Glomerular visceral epithelial cell (primary cell): Measurements from ENCODE around the gene SH3RF2.

Experiments
- DNase-seq: peaks from one replicate; pipeline ENCODE4 v3.0.0-alpha.2; 2016; ENCODE audit errors: extremely low spot score

The SH3RF2 gene

GRCh38 chr5:146042628-146043279 lies 106.4 kb downstream of the SH3RF2 start:
- peak; percentile 88 for DNase-seq

DNA sequence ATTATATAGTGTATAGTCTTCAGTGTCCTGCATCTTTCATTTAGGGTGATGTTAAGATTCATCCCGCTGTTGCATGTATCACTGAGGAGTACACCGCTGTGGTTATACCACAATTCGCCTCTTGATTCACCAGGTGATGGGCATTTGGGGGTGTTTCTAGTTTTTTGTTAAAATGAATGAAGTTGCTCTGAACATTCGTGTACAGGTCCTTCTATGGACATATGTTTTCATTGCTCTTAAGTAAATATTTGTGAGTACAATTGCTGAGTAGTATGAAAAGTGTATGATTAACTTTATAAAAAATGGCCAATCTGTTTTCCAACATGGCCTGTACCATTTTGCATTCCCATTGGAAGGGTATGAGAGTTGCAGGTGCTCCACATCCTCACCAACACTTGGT lies 107.3 kb downstream of the SH3RF2 start:
- DNase-seq = no peak

DNA sequence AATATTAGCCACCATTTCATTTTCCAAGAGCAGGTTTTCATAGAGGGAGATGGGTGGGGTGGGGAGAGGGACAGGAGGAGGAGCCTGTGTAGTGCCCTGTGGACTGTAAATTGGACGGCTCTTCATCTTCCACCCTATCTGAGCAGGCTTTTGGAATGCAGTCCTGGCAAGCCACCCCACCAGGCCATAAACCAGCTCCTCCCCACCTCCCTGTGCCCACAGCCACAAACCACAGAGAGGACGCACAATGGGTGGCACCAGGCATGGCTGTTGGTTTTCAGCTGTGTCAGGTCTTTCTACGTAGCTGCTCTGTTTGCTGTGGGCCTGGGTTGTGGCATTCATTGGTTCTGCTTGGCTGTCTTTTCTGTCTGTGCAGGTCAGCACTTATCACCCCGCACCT lies 111.0 kb downstream of the SH3RF2 start:
- peak; percentile 90 for DNase-seq

DNA sequence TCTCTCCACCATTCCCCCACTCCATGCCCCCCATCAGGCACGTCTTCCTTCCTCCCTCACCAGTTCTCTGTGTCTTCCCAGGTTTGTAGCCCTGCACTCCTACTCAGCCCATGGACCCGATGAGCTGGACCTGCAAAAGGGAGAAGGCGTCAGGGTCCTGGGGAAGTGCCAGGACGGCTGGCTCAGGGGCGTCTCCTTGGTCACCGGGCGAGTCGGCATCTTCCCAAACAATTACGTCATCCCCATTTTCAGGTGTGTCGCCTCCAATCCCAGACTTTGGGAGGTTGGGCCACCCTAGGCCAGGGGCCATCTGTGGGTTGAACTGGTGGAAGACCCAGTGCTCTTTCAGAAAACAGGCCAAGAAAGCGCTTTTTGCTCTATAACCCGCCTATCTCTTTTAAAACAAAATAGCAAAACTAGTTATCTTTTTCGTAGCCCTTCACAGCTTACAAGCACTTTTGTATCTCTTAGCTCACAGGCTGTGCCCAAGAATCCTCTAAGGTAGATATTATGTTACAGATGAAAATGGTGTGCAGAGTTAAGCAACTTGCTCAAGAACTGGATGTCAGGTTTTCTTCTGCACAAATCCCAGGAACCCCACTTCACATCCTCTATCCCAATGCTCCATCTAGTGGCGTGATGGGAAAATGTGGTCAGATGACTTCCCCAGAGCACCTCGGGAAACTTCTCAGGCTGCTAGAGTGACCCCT lies 112.8 kb downstream of the SH3RF2 start:
- peak; percentile 77 for DNase-seq

DNA sequence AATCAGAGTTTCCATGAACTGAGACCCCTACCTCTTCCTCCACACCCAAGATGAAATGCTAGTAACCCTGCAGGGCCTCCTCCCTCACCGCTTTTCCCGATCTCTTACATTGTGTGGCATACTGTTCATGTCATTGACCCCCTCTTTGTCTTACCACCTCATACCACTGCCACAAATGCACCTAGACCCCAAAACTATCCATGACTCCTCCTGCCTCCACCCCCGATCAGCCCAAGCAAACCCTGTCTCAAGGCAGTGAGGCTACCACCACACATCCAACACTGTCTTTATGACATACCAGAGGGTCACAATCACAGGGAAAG lies 113.3 kb downstream of the SH3RF2 start:
- no peak for DNase-seq

DNA sequence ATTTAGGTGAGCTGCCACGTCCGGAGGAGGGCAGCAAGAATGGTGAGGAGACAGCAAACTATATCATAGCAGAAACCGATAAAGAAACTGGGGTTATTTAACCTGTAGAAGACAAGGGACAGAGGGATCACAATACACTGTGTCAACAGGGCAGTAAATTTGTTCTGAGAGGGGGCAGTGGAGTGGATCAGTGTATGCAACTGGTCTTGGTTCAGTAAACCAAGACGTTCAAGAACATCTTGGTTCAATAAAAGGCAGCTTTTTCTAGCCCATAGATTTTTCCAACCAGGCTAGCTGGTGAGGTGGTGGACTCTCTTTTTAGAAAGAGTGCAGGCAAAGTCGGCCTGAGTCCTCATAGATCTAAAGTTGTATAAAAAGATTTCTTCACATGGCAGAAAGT lies 113.7 kb downstream of the SH3RF2 start:
- DNase-seq = no peak

GRCh38 chr5:146051678-146052077 lies 115.3 kb downstream of the SH3RF2 start:
- peak; percentile 18 for DNase-seq

- DNase-seq = no peak
Measured at GRCh38 chr5:146052780-146053179, 116.4 kb downstream of the SH3RF2 start.

- DNase-seq = no peak
Measured at GRCh38 chr5:146055432-146055831, 119.1 kb downstream of the SH3RF2 start.

DNA sequence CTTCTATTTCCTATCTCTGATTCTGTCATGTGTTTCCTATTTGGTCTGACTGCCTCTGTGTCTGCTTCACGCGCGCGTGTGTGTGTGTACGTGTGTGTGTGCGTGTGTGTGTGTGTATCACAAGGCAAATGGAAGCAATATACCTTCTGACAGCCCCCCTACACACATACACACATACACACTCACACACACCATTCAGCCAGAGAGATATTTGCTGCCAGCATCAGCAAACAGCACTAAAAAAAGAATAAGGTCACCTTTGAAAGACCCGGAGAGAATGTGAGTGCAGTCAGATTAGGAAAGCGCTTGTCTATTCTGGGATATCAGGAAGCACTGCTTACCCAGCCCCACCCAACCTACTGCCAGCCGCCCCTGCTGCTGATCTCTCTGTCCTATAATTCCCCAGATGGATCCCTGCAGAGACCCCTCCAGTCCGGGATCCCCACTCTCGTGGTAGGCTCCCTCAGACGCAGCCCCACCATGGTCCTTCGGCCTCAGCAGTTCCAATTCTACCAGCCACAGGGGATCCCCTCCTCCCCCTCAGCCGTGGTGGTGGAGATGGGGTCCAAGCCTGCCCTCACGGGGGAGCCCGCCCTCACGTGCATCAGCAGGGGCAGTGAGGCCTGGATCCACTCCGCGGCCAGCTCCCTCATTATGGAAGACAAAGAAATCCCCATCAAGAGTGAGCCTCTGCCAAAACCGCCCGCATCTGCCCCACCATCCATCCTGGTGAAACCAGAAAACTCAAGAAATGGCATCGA lies 123.3 kb downstream of the SH3RF2 start:
- DNase-seq = no peak

- no peak for DNase-seq
Measured at GRCh38 chr5:146060221-146060585, 123.8 kb downstream of the SH3RF2 start.

- no peak for DNase-seq
Measured at GRCh38 chr5:146066968-146067367, 130.6 kb downstream of the SH3RF2 start.

DNA sequence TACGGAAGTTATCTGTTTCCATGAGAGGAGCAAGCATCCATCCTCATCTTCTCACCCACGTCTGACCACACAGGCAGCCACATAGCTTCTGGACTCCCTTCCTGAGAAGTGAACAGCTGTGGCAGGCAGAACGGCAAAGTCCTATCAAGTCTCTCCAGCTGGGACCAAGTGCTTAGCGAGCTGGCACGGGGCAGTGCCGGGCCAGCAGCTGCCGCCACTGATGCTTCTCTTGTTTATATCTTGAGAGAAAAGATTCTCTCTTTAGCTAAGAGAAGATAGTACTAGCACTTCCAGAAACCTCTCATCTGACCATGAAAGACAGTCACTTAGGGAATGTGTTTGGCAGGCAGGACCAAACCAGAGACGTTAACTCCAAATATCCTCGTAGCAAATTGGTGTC lies 131.8 kb downstream of the SH3RF2 start:
- DNase-seq = no peak

GRCh38 chr5:146068977-146069779 lies 132.8 kb downstream of the SH3RF2 start:
- DNase-seq = no peak

DNA sequence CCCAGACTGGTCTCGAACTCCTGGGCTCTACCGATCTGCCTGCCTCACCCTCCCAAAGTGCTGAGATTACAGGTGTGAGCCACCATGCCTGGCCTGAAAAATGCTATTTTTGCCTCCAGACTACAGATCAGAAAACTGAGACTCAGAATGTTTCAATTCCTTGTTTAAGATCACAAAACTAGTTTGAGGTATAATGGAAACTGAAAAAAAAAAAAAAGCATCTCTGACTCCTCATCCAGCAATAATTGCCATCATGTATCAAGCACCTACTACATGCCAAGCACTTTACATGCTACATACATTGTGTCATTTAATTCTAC lies 133.4 kb downstream of the SH3RF2 start:
- DNase-seq = no peak

GRCh38 chr5:146070746-146071145 lies 134.4 kb downstream of the SH3RF2 start:
- DNase-seq = no peak

DNA sequence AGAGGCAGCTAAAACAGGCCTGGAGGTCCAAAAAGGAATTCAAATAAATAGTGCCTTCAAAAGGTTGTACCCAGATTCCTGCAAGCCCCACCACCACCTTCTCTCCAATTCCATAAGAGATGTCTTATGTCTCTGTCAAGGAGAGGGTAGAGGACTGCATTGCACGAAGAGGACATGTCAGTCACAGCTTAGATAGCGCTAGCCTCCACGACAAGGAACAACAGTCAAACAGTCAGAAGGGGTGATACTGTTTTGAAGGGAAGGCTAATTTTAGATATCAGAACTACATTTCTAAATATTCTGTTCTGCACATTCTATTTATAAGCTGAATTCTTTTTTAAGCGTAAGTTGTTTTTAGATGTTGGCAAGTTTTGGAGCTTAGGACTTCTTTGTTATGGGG lies 134.8 kb downstream of the SH3RF2 start:
- no peak for DNase-seq

GRCh38 chr5:146072595-146072994 lies 136.2 kb downstream of the SH3RF2 start:
- no peak for DNase-seq

- no peak for DNase-seq
Measured at GRCh38 chr5:146073239-146073900, 137.0 kb downstream of the SH3RF2 start.

GRCh38 chr5:146076028-146076427 lies 139.7 kb downstream of the SH3RF2 start:
- DNase-seq = no peak

- DNase-seq = no peak
Measured at GRCh38 chr5:146076455-146076854, 140.1 kb downstream of the SH3RF2 start.

GRCh38 chr5:146078566-146078965 lies 142.2 kb downstream of the SH3RF2 start:
- no peak for DNase-seq
